Activated CD4-positive, CD25-positive, alpha-beta regulatory T cell treated with anti-CD3 and anti-CD28 coated beads, Interleukin-2, amount 50 U/mL, for 24 hours (primary cell): ENCODE measurements around the gene P2RX7.

Experiments
- ATAC-seq, 2 donors: fragments of 150-1000 bp; cut with Tn5 transposase; one replicate each; pipeline ENCODE4 v1.10.0; 2021; ENCODE audit warnings: mild to moderate bottlenecking in 1 of 2, moderate library complexity in 1 of 2

Gene P2RX7

GRCh38 chr12:121111684-121112083 lies 21.0 kb upstream of the P2RX7 start:
- no peak for ATAC-seq

- no peak for ATAC-seq
Measured at GRCh38 chr12:121112496-121112895, 20.2 kb upstream of the P2RX7 start.

GRCh38 chr12:121113057-121113456 lies 19.6 kb upstream of the P2RX7 start:
- ATAC-seq: no peak

GRCh38 chr12:121114019-121114639 lies 18.5 kb upstream of the P2RX7 start:
- ATAC-seq: no peak

- ATAC-seq: no peak
Measured at GRCh38 chr12:121114806-121115205, 17.9 kb upstream of the P2RX7 start.

- ATAC-seq: no peak
Measured at GRCh38 chr12:121115530-121115929, 17.1 kb upstream of the P2RX7 start.

- no peak for ATAC-seq
Measured at GRCh38 chr12:121116318-121117225, 16.1 kb upstream of the P2RX7 start.

- ATAC-seq: no peak
Measured at GRCh38 chr12:121117226-121117777, 15.4 kb upstream of the P2RX7 start.

- ATAC-seq: no peak
Measured at GRCh38 chr12:121120323-121120722, 12.4 kb upstream of the P2RX7 start.

GRCh38 chr12:121120989-121121755 lies 11.5 kb upstream of the P2RX7 start:
- ATAC-seq: no peak

- no peak for ATAC-seq
Measured at GRCh38 chr12:121121805-121122204, 10.9 kb upstream of the P2RX7 start.

- no peak for ATAC-seq
Measured at GRCh38 chr12:121123488-121123887, 9.2 kb upstream of the P2RX7 start.

GRCh38 chr12:121124402-121125109 lies 8.1 kb upstream of the P2RX7 start:
- ATAC-seq: peak; percentile 31 to 35

GRCh38 chr12:121127501-121127900 lies 5.2 kb upstream of the P2RX7 start:
- ATAC-seq: no peak

- ATAC-seq: peak; percentile 82 to 86
Measured at GRCh38 chr12:121128908-121129810, 3.5 kb upstream of the P2RX7 start.

- ATAC-seq: no peak
Measured at GRCh38 chr12:121129811-121130147, 2.9 kb upstream of the P2RX7 start.

GRCh38 chr12:121130866-121131373 lies 1.8 kb upstream of the P2RX7 start:
- ATAC-seq: no peak

GRCh38 chr12:121131941-121132341 lies 735 bp upstream of the P2RX7 start:
- ATAC-seq: no peak

- no peak for ATAC-seq
Measured at GRCh38 chr12:121133838-121134237, 1.2 kb downstream of the P2RX7 start.

- no peak for ATAC-seq
Measured at GRCh38 chr12:121135320-121135719, 2.6 kb downstream of the P2RX7 start.

- ATAC-seq: no peak
Measured at GRCh38 chr12:121137512-121137911, 4.8 kb downstream of the P2RX7 start.
